ENCODE data around the gene CCBE1. TPM values are rescaled to one million over a fixed set of nuclear protein-coding genes. Genes with fewer than 3 reads are reported as not detected.
A peak's percentile ranks its signal among the peaks of the same experiment; 100 is the strongest.
"Not testable (repeated sequence)": the region's sequence is repeated elsewhere in the genome, so short reads cannot be mapped to it uniquely, and the experiment has no call there.

Gene CCBE1
- polyA plus RNA-seq, 2 of the 4 experiments (the other 2 are of a cell fraction) = 3.0 to 9.9 TPM

GRCh38 chr18:59669872-59670657, 27.2 kb downstream of the CCBE1 start:
- 68% methylated on average over 6 of the region's 6 CpGs for WGBS (ENCODE audit: missing lambda C conversion rate)
- Histone ChIP-seq H3K4me3 (no peak overlapping the region), H3K27ac (no peak overlapping the region; a peak in 1 of 6 replicates), H3K9me3 (no peaks in the 10 kb centered on the region), H3K4me2 (no peak overlapping the region), H3K4me1 (no peaks in the 10 kb centered on the region)
- CTCF ChIA-PET = interaction anchor here (1.0 to 1.2 kb wide), 2 partner anchors 27 to 154 kb away, joined by 4 to 5 read pairs; partner anchors contain the start of gene CCBE1
- DNase-seq (ENCODE audit: low read depth in 1 of 2, low spot score in 1 of 2) (no peak), FAIRE-seq (no peak), ATAC-seq (no peak)
- POLR2A ChIA-PET = no interaction called here
- no peak for TF ChIP-seq ZSCAN20 (CRISPR knock-in tag; IDR thresholded peaks at IDR 0.05)
- no peak for TF ChIP-seq JUN (IDR thresholded peaks at IDR 0.05)
- no peak for TF ChIP-seq HDAC2 (IDR thresholded peaks at IDR 0.05)
- TF ChIP-seq CEBPB (IDR thresholded peaks at IDR 0.05) = no peak
- TF ChIP-seq TP53 (CRISPR knock-in tag; IDR thresholded peaks at IDR 0.05) = no peak
- no peak for TF ChIP-seq KDM5A (IDR thresholded peaks at IDR 0.05)
- no peak for TF ChIP-seq POLR2A (IDR thresholded peaks at IDR 0.05; ENCODE audit: low read length)
- TF ChIP-seq TFCP2L1 (CRISPR knock-in tag; IDR thresholded peaks at IDR 0.05) = no peak
- TF ChIP-seq ZFP36 (IDR thresholded peaks at IDR 0.05; ENCODE audit: borderline replicate concordance, partially characterized antibody) = no peak
- no peak for TF ChIP-seq GATA3 (IDR thresholded peaks at IDR 0.05; ENCODE audit: borderline replicate concordance)

- DNase-seq (ENCODE audit: low read depth in 1 of 2, low spot score in 1 of 2) (no peak), ATAC-seq (no peak), FAIRE-seq (no peak)
- Histone ChIP-seq H3K9me3 (no peaks in the 10 kb centered on the region), H3K4me2 (no peak overlapping the region), H3K4me3 (no peak overlapping the region), H3K4me1 (no peaks in the 10 kb centered on the region), H3K27ac (no peak overlapping the region)
- TF ChIP-seq PBX3 (IDR thresholded peaks at IDR 0.05) (no peak), JUNB (IDR thresholded peaks at IDR 0.05) (no peak), NR3C1 (IDR thresholded peaks at IDR 0.05) (no peak), RAD21 (conservative IDR thresholded peaks at IDR 0.05 in 1 of 2, IDR thresholded peaks at IDR 0.05 in 1 of 2) (no peak), RARB (CRISPR knock-in tag; IDR thresholded peaks at IDR 0.05) (no peak), BHLHE40 (IDR thresholded peaks at IDR 0.05; ENCODE audit: low read depth, low read length) (no peak), CEBPB (IDR thresholded peaks at IDR 0.05) (no peak), PHF8 (IDR thresholded peaks at IDR 0.05; ENCODE audit: borderline replicate concordance, low read depth) (no peak), RFX5 (IDR thresholded peaks at IDR 0.05) (no peak)
- 65% methylated on average over 4 of the region's 4 CpGs for WGBS (ENCODE audit: missing lambda C conversion rate)
- ChIA-PET POLR2A (no interaction called here), CTCF (no interaction called here)
These were observed 29.7 kb downstream of the CCBE1 start for GRCh38 chr18:59667488-59667887.

- H3K4me1 ChIP-seq; POLR2A ChIA-PET; H3K27ac ChIP-seq; DNase-seq (ENCODE audit: low read depth in 1 of 2, low spot score in 1 of 2); FAIRE-seq; ATAC-seq; H3K4me3 ChIP-seq; H3K4me2 ChIP-seq; H3K9me3 ChIP-seq: not testable (repeated sequence)
- CTCF ChIA-PET = interaction anchor here (0.6 to 1.6 kb wide), 2 partner anchors 31 to 49 kb away, joined by 4 to 6 read pairs; partner anchors contain the start of gene CCBE1
- 82% methylated on average over 9 of the region's 9 CpGs for WGBS (ENCODE audit: missing lambda C conversion rate)
These were observed 31.2 kb downstream of the CCBE1 start for GRCh38 chr18:59666007-59666402.

GRCh38 chr18:59665057-59666006, 31.9 kb downstream of the CCBE1 start:
- FAIRE-seq (no peak), DNase-seq (ENCODE audit: low read depth in 1 of 2, low spot score in 1 of 2) (no peak), ATAC-seq (no peak)
- POLR2A ChIA-PET = no interaction called here
- TF ChIP-seq MAFK (IDR thresholded peaks at IDR 0.05; ENCODE audit: partially characterized antibody) (peak; percentile 46), KDM1A (IDR thresholded peaks at IDR 0.05; ENCODE audit: low read depth) (no peak)
- CTCF ChIA-PET = interaction anchor here (0.6 to 1.6 kb wide), 2 partner anchors 32 to 50 kb away, joined by 4 to 6 read pairs; partner anchors contain the start of gene CCBE1
- Histone ChIP-seq H3K4me2 (no peak overlapping the region), H3K27ac (no peak overlapping the region), H3K4me1 (peaks cover 4% of the 10 kb centered on the region; the same call in 1 of the 3 replicates), H3K9me3 (no peaks in the 10 kb centered on the region), H3K4me3 (no peak overlapping the region)
- 75% methylated on average over 12 of the region's 12 CpGs for WGBS (ENCODE audit: missing lambda C conversion rate)
